Activated CD8-positive, alpha-beta memory T cell treated with anti-CD3 and anti-CD28 coated beads for 24 hours (primary cell): ENCODE measurements around the gene SHOX.
"Not testable (repeated sequence)": the region's sequence is repeated elsewhere in the genome, so short reads cannot be mapped to it uniquely, and the experiment has no call there.

ENCODE experiments used
- DNase-seq: peaks from one replicate; pipeline ENCODE4 v3.0.0-alpha.2; 2020

SHOX gene

GRCh38 chrX:638482-639131 is 8.0 kb downstream of the SHOX start:
- no peak for DNase-seq

- DNase-seq, result no peak
Observed at GRCh38 chrX:639151-639550, 8.6 kb downstream of the SHOX start.

- no peak for DNase-seq
Observed at GRCh38 chrX:640641-641040, 10.1 kb downstream of the SHOX start.

GRCh38 chrX:641671-642435 is 11.3 kb downstream of the SHOX start:
- peak; percentile 43 for DNase-seq

- DNase-seq, result peak; percentile 55
Observed at GRCh38 chrX:642436-643240, 12.0 kb downstream of the SHOX start.

GRCh38 chrX:643241-643595 is 12.6 kb downstream of the SHOX start:
- DNase-seq, result no peak

- peak; percentile 45 for DNase-seq
Observed at GRCh38 chrX:643911-644303, 13.3 kb downstream of the SHOX start.

- DNase-seq, result peak; percentile 26
Observed at GRCh38 chrX:644304-645281, 14.0 kb downstream of the SHOX start.

GRCh38 chrX:646228-646495 is 15.6 kb downstream of the SHOX start:
- DNase-seq, result no peak

- no peak for DNase-seq
Observed at GRCh38 chrX:646796-647195, 16.2 kb downstream of the SHOX start.

- peak; percentile 3 for DNase-seq
Observed at GRCh38 chrX:649166-649565, 18.6 kb downstream of the SHOX start.

- peak; percentile 30 for DNase-seq
Observed at GRCh38 chrX:650324-650723, 19.7 kb downstream of the SHOX start.

GRCh38 chrX:650811-651210 is 20.2 kb downstream of the SHOX start:
- DNase-seq, result no peak

- not testable (repeated sequence) for DNase-seq
Observed at GRCh38 chrX:651922-652321, 21.3 kb downstream of the SHOX start.

- DNase-seq, result no peak
Observed at GRCh38 chrX:652341-652741, 21.8 kb downstream of the SHOX start.

GRCh38 chrX:653306-653705 is 22.7 kb downstream of the SHOX start:
- DNase-seq, result no peak

- no peak for DNase-seq
Observed at GRCh38 chrX:661154-661553, 30.6 kb downstream of the SHOX start.

- no peak for DNase-seq
Observed at GRCh38 chrX:662126-662525, 31.5 kb downstream of the SHOX start.

- no peak for DNase-seq
Observed at GRCh38 chrX:663841-664240, 33.2 kb downstream of the SHOX start.

GRCh38 chrX:666762-667720 is 36.5 kb downstream of the SHOX start:
- DNase-seq, result no peak

GRCh38 chrX:670645-671044 is 40.1 kb downstream of the SHOX start:
- DNase-seq, result no peak

GRCh38 chrX:672931-673330 is 42.3 kb downstream of the SHOX start:
- no peak for DNase-seq
